Measurements from ENCODE around the gene NF2. TPM values are rescaled to one million over a fixed set of nuclear protein-coding genes. Genes with fewer than 3 reads are reported as not detected.

NF2 gene
- total RNA-seq, 1 experiment from 2014 or later = 132 TPM

DNA sequence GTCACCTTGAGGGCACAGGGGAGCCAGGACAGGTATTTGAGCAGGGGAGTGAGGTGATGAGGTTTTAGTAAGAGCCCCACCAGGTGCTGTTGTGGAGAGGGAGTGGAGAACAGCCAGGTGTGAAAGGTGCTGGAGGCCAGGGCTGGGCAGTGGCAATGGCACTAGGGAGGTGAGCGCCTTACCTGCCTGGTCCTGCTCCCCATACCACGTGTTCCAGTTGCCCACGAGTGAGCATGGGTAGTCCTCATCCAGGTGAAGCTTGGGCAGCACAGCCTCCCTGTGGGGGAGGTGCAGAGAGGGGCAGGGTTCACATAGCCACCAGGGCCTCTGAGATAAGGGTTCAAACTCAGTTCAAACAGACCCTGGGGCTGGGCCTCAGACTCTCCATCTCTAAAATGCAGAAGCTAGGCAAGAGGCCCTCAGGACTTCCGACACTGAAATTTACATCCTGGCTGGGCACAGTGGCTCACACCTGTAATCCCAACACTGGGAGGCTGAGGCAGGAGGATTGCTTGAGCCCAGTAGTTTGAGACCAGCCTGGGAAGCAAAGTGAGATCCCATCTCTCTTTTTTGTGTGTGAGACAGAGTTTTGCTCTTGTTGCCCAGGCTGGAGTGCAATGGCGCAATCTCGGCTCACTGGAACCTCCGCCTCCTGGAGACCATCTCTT is 34.3 kb upstream of the NF2 start:
- no peaks in the 10 kb centered on the region for H3K9me3 Mint-ChIP-seq (ENCODE audit: low read depth, unreplicated experiment)
- no peak for DNase-seq
- CTCF ChIA-PET = no interaction called here
- BruUV-seq (replicated peaks) = no TSS peak
- H3K4me1 Mint-ChIP-seq (ENCODE audit: low read depth, unreplicated experiment) = no peaks in the 10 kb centered on the region
- peak overlapping the region; percentile 22 for H3K27ac Mint-ChIP-seq (ENCODE audit: unreplicated experiment)
- intact Hi-C loops (cut with micrococcal nuclease; ENCODE audit: unreplicated experiment) = no loop called here
- TF ChIP-seq, protein P1, sequence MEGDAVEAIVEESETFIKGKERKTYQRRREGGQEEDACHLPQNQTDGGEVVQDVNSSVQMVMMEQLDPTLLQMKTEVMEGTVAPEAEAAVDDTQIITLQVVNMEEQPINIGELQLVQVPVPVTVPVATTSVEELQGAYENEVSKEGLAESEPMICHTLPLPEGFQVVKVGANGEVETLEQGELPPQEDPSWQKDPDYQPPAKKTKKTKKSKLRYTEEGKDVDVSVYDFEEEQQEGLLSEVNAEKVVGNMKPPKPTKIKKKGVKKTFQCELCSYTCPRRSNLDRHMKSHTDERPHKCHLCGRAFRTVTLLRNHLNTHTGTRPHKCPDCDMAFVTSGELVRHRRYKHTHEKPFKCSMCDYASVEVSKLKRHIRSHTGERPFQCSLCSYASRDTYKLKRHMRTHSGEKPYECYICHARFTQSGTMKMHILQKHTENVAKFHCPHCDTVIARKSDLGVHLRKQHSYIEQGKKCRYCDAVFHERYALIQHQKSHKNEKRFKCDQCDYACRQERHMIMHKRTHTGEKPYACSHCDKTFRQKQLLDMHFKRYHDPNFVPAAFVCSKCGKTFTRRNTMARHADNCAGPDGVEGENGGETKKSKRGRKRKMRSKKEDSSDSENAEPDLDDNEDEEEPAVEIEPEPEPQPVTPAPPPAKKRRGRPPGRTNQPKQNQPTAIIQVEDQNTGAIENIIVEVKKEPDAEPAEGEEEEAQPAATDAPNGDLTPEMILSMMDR (IDR thresholded peaks at IDR 0.05; ENCODE audit: unreplicated experiment) = no peak
- peaks cover 31% of the 10 kb centered on the region for H3K36me3 Mint-ChIP-seq (ENCODE audit: insufficient read depth, unreplicated experiment)
- H3K27me3 Mint-ChIP-seq (ENCODE audit: unreplicated experiment) = no peaks in the 10 kb centered on the region
- H3K4me3 Mint-ChIP-seq (ENCODE audit: low read depth, unreplicated experiment) = no peak overlapping the region

DNA sequence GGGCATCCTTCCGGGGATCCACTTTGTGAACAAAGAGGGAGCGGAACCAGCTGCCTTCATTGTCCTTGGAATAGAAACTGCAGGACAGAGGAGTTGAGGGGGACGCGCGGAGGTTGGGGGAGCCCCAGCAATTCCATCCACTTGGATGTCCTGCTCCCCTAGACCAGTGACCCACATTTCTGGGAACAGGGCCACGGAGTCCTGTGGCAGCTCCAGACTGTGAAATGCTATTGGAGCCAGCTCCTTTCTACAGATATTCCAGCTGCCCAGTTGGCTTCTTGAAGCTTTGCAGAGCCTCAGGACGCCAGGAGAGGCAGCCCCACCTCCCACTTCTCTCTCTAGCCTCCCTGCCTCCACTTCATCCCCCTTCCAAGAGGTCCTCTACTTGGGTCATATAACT is 33.0 kb upstream of the NF2 start:
- H3K27ac Mint-ChIP-seq (ENCODE audit: unreplicated experiment) = no peak overlapping the region
- no peak for DNase-seq
- CTCF ChIA-PET = interaction anchor here (2.2 kb wide), 1 partner anchor 17 kb away, joined by 6 read pairs; the partner anchor contains the start of gene THOC5
- H3K36me3 Mint-ChIP-seq (ENCODE audit: insufficient read depth, unreplicated experiment) = peaks cover 38% of the 10 kb centered on the region
- intact Hi-C loops (cut with micrococcal nuclease; ENCODE audit: unreplicated experiment) = no loop called here
- TF ChIP-seq, protein P1 (IDR thresholded peaks at IDR 0.05; ENCODE audit: unreplicated experiment) = no peak
- H3K4me1 Mint-ChIP-seq (ENCODE audit: low read depth, unreplicated experiment) = peaks cover 10% of the 10 kb centered on the region
- H3K9me3 Mint-ChIP-seq (ENCODE audit: low read depth, unreplicated experiment) = no peaks in the 10 kb centered on the region
- no TSS peak for BruUV-seq (replicated peaks)
- H3K4me3 Mint-ChIP-seq (ENCODE audit: low read depth, unreplicated experiment) = no peak overlapping the region
- H3K27me3 Mint-ChIP-seq (ENCODE audit: unreplicated experiment) = no peaks in the 10 kb centered on the region

- intact Hi-C loops (cut with micrococcal nuclease; ENCODE audit: unreplicated experiment) = no loop called here
- CTCF ChIA-PET = interaction anchor here (2.2 kb wide), 1 partner anchor 18 kb away, joined by 6 read pairs; the partner anchor contains the start of gene THOC5
- no peaks in the 10 kb centered on the region for H3K9me3 Mint-ChIP-seq (ENCODE audit: low read depth, unreplicated experiment)
- TF ChIP-seq, protein P1 (IDR thresholded peaks at IDR 0.05; ENCODE audit: unreplicated experiment) = no peak
- no TSS peak for BruUV-seq (replicated peaks)
- H3K4me3 Mint-ChIP-seq (ENCODE audit: low read depth, unreplicated experiment) = no peak overlapping the region
- H3K36me3 Mint-ChIP-seq (ENCODE audit: insufficient read depth, unreplicated experiment) = peaks cover 38% of the 10 kb centered on the region
- no peak for DNase-seq
- no peak overlapping the region for H3K27ac Mint-ChIP-seq (ENCODE audit: unreplicated experiment)
- H3K27me3 Mint-ChIP-seq (ENCODE audit: unreplicated experiment) = no peaks in the 10 kb centered on the region
- peaks cover 12% of the 10 kb centered on the region for H3K4me1 Mint-ChIP-seq (ENCODE audit: low read depth, unreplicated experiment)
Observed at GRCh38 chr22:29570912-29571549, 32.4 kb upstream of the NF2 start.

- TF ChIP-seq, protein P1 (IDR thresholded peaks at IDR 0.05; ENCODE audit: unreplicated experiment) = no peak
- CTCF ChIA-PET = interaction anchor here (0.7 kb wide), 1 partner anchor 167 kb away, joined by 3 read pairs; no protein-coding TSS in a partner anchor
- intact Hi-C loops (cut with micrococcal nuclease; ENCODE audit: unreplicated experiment) = no loop called here
- no TSS peak for BruUV-seq (replicated peaks)
- Mint-ChIP-seq H3K4me1 (ENCODE audit: low read depth, unreplicated experiment) (peaks cover 12% of the 10 kb centered on the region), H3K9me3 (ENCODE audit: low read depth, unreplicated experiment) (no peaks in the 10 kb centered on the region), H3K27me3 (ENCODE audit: unreplicated experiment) (no peaks in the 10 kb centered on the region), H3K4me3 (ENCODE audit: low read depth, unreplicated experiment) (no peak overlapping the region), H3K36me3 (ENCODE audit: insufficient read depth, unreplicated experiment) (peaks cover 20% of the 10 kb centered on the region), H3K27ac (ENCODE audit: unreplicated experiment) (no peak overlapping the region)
- no peak for DNase-seq
Observed at GRCh38 chr22:29574762-29575450, 28.5 kb upstream of the NF2 start.

All from Calu3 (cell line).